KMS-11 (cell line): Measurements from ENCODE around the gene TBPL1.

ENCODE experiments used
- H2AFZ ChIP-seq: fragments of 200-600 bp; sonication (generic); 2 replicates; pipeline ENCODE4 v1.6.1; 2016; ENCODE audit warnings: antibody characterized with exemption, mixed run types, low read depth
- H3K27ac ChIP-seq: fragments of 200-600 bp; sonication (generic); 2 replicates; pipeline ENCODE4 v1.6.1; 2016; ENCODE audit warnings: mild to moderate bottlenecking, mixed run types
- H3K27me3 ChIP-seq: fragments of 200-600 bp; sonication (generic); 2 replicates; pipeline ENCODE4 v1.6.1; 2017; ENCODE audit warnings: mild to moderate bottlenecking, low read depth, mixed run types, moderate library complexity; ENCODE audit not compliant: insufficient read depth
- H3K36me3 ChIP-seq: fragments of 200-600 bp; sonication (generic); 2 replicates; pipeline ENCODE4 v1.6.1; 2017; ENCODE audit warnings: mild to moderate bottlenecking, mixed run types; ENCODE audit not compliant: insufficient read depth
- H3K4me1 ChIP-seq: fragments of 200-600 bp; sonication (generic); 2 replicates; pipeline ENCODE4 v1.6.1; 2016; ENCODE audit warnings: mild to moderate bottlenecking, low read depth, mixed run types; ENCODE audit not compliant: poor library complexity, severe bottlenecking
- H3K4me2 ChIP-seq: fragments of 200-600 bp; sonication (generic); 2 replicates; pipeline ENCODE4 v1.7.0; 2016; ENCODE audit warnings: mild to moderate bottlenecking, mixed run types
- H3K4me3 ChIP-seq: fragments of 200-600 bp; sonication (generic); IDR thresholded peaks from 2 replicates; pipeline ENCODE4 v1.6.1; 2017; ENCODE audit warnings: low read depth, low read length, mixed read lengths; ENCODE audit not compliant: insufficient read depth
- H3K79me2 ChIP-seq: fragments of 200-600 bp; sonication (generic); 2 replicates; pipeline ENCODE4 v1.6.1; 2016; ENCODE audit warnings: low read depth, mixed run types; ENCODE audit not compliant: insufficient read depth
- H3K9ac ChIP-seq: fragments of 200-600 bp; sonication (generic); 2 replicates; pipeline ENCODE4 v1.6.1; 2016; ENCODE audit warnings: mild to moderate bottlenecking, mixed run types
- H4K20me1 ChIP-seq: fragments of 200-600 bp; sonication (generic); 2 replicates; pipeline ENCODE4 v1.6.1; 2016; ENCODE audit warnings: mild to moderate bottlenecking, mixed run types; ENCODE audit not compliant: insufficient read depth
- CTCF ChIP-seq: fragments of 200-600 bp; sonication (generic); conservative IDR thresholded peaks from 2 replicates; pipeline ENCODE4 v1.6.1; 2017; ENCODE audit warnings: low read depth, mild to moderate bottlenecking, antibody characterized with exemption, low read length, moderate library complexity, mixed read lengths

TBPL1 gene

GRCh38 chr6:134005800-134006199, 52.8 kb downstream of the TBPL1 start:
- Histone ChIP-seq H3K79me2 (no peaks in the 10 kb centered on the region), H3K9ac (no peak overlapping the region), H3K4me1 (peaks cover 98% of the 10 kb centered on the region), H4K20me1 (no peaks in the 10 kb centered on the region), H3K27me3 (no peaks in the 10 kb centered on the region), H3K36me3 (no peaks in the 10 kb centered on the region), H3K4me3 (no peak overlapping the region), H3K27ac (no peak overlapping the region), H3K4me2 (no peak overlapping the region; the same call in 1 of the 2 replicates), H2AFZ (no peak overlapping the region)
- no peak for TF ChIP-seq CTCF

GRCh38 chr6:134007077-134007476, 54.1 kb downstream of the TBPL1 start:
- no peak overlapping the region for H3K9ac ChIP-seq
- no peak for TF ChIP-seq CTCF
- H3K36me3 ChIP-seq, result no peaks in the 10 kb centered on the region
- H2AFZ ChIP-seq, result peak overlapping the region; percentile 38; the same call in 1 of the 2 replicates
- no peaks in the 10 kb centered on the region for H4K20me1 ChIP-seq
- H3K27ac ChIP-seq, result peak overlapping the region; percentile 4; the same call in 1 of the 2 replicates
- no peak overlapping the region for H3K4me3 ChIP-seq
- H3K27me3 ChIP-seq, result no peaks in the 10 kb centered on the region
- H3K79me2 ChIP-seq, result no peaks in the 10 kb centered on the region
- H3K4me2 ChIP-seq, result peak overlapping the region; percentile 27
- peaks cover 100% of the 10 kb centered on the region for H3K4me1 ChIP-seq

- H3K27ac ChIP-seq, result peak overlapping the region; percentile 21; the same call in 1 of the 2 replicates
- no peaks in the 10 kb centered on the region for H3K27me3 ChIP-seq
- no peak overlapping the region for H2AFZ ChIP-seq
- H3K79me2 ChIP-seq, result no peaks in the 10 kb centered on the region
- no peaks in the 10 kb centered on the region for H3K36me3 ChIP-seq
- H3K9ac ChIP-seq, result no peak overlapping the region
- H3K4me3 ChIP-seq, result no peak overlapping the region
- H3K4me2 ChIP-seq, result peak overlapping the region; percentile 27; the same call in 1 of the 2 replicates
- H3K4me1 ChIP-seq, result peaks cover 74% of the 10 kb centered on the region
- TF ChIP-seq CTCF, result no peak
- no peaks in the 10 kb centered on the region for H4K20me1 ChIP-seq
These were observed 56.9 kb downstream of the TBPL1 start for GRCh38 chr6:134009876-134010275.

GRCh38 chr6:134010400-134010799, 57.4 kb downstream of the TBPL1 start:
- no peaks in the 10 kb centered on the region for H4K20me1 ChIP-seq
- peaks cover 74% of the 10 kb centered on the region for H3K4me1 ChIP-seq
- no peak overlapping the region; the same call in 1 of the 2 replicates for H3K27ac ChIP-seq
- no peaks in the 10 kb centered on the region for H3K79me2 ChIP-seq
- H3K27me3 ChIP-seq, result no peaks in the 10 kb centered on the region
- H3K4me2 ChIP-seq, result peak overlapping the region; percentile 27; the same call in 1 of the 2 replicates
- H3K36me3 ChIP-seq, result no peaks in the 10 kb centered on the region
- no peak overlapping the region for H2AFZ ChIP-seq
- H3K4me3 ChIP-seq, result no peak overlapping the region
- no peak overlapping the region for H3K9ac ChIP-seq
- no peak for TF ChIP-seq CTCF
